Liver (tissue), 9 donors: ENCODE measurements around the gene ABLIM3. TPM values are rescaled to one million over a fixed set of nuclear protein-coding genes. Genes with fewer than 3 reads are reported as not detected.

ENCODE experiments used
- DNase-seq: peaks from one replicate; pipeline ENCODE4 v3.0.0-alpha.2; 2017; ENCODE audit warnings: low spot score
- H3K27ac ChIP-seq, 2 donors: one replicate each; pipeline ENCODE4 v1.7.0; 2013; ENCODE audit warnings: inconsistent platforms in 2 of 2, low read length in 2 of 2, control low read depth in 1 of 2, low read depth in 1 of 2, mild to moderate bottlenecking in 1 of 2
- H3K27me3 ChIP-seq, 4 donors: one replicate each; pipeline versions ENCODE4 v1.6.1 to v1.7.0; 2013; ENCODE audit warnings: low read length in 3 of 4, inconsistent platforms in 1 of 4, mild to moderate bottlenecking in 1 of 4, moderate library complexity in 1 of 4; ENCODE audit not compliant: control insufficient read depth in 4 of 4, insufficient read depth in 4 of 4
- H3K36me3 ChIP-seq, 4 donors: one replicate each; pipeline versions ENCODE4 v1.6.1 to v1.7.0; 2013; ENCODE audit warnings: low read length in 3 of 4, mild to moderate bottlenecking in 3 of 4, low read depth in 1 of 4, moderate library complexity in 1 of 4; ENCODE audit not compliant: control insufficient read depth in 4 of 4, insufficient read depth in 3 of 4
- H3K4me1 ChIP-seq, 4 donors: one replicate each; pipeline versions ENCODE4 v1.6.1 to v1.7.0; 2013; ENCODE audit warnings: low read length in 3 of 4, mild to moderate bottlenecking in 3 of 4, moderate library complexity in 1 of 4; ENCODE audit not compliant: control insufficient read depth in 4 of 4, insufficient read depth in 4 of 4
- H3K4me3 ChIP-seq, 3 donors: one replicate each; pipeline versions ENCODE4 v1.6.1 to v1.7.0; 2013; ENCODE audit warnings: low read length in 3 of 3, control low read depth in 1 of 3, low read depth in 1 of 3, mild to moderate bottlenecking in 1 of 3
- H3K9ac ChIP-seq, 2 donors: one replicate each; pipeline ENCODE4 v1.7.0; 2013; ENCODE audit warnings: low read length in 2 of 2, mild to moderate bottlenecking in 2 of 2, moderate library complexity in 2 of 2, control low read depth in 1 of 2, low read depth in 1 of 2
- H3K9me3 ChIP-seq, 4 donors: one replicate each; pipeline versions ENCODE4 v1.6.1 to v1.7.0; 2013; ENCODE audit warnings: low read length in 3 of 4; ENCODE audit not compliant: control insufficient read depth in 4 of 4
- EGR1 ChIP-seq, 2 donors: IDR thresholded peaks; 2 replicates each; pipeline ENCODE4 v1.6.1; 2016 to 2018; ENCODE audit warnings: antibody characterized with exemption in 2 of 2, low read depth in 2 of 2
- FOXA1 ChIP-seq: IDR thresholded peaks from 2 replicates; pipeline ENCODE4 v1.6.1; 2016; ENCODE audit warnings: antibody characterized with exemption
- FOXA2 ChIP-seq: IDR thresholded peaks from 2 replicates; pipeline ENCODE4 v1.6.1; 2016; ENCODE audit warnings: antibody characterized with exemption
- GABPA ChIP-seq, 2 donors: IDR thresholded peaks in 1 of 2; conservative IDR thresholded peaks in 1 of 2; 2 replicates each; pipeline ENCODE4 v1.6.1; 2016; ENCODE audit warnings: antibody characterized with exemption in 2 of 2, mild to moderate bottlenecking in 1 of 2, moderate library complexity in 1 of 2
- HNF4A ChIP-seq, 2 donors: conservative IDR thresholded peaks; 2 replicates each; pipeline ENCODE4 v1.6.1; 2016; ENCODE audit warnings: antibody characterized with exemption in 2 of 2, mild to moderate bottlenecking in 2 of 2
- HNF4G ChIP-seq: IDR thresholded peaks from 2 replicates; pipeline ENCODE4 v1.6.1; 2016; ENCODE audit warnings: antibody characterized with exemption
- JUND ChIP-seq, 2 donors: IDR thresholded peaks; 2 replicates each; pipeline ENCODE4 v1.6.1; 2016; ENCODE audit warnings: antibody characterized with exemption in 2 of 2
- NR2F2 ChIP-seq: IDR thresholded peaks from 2 replicates; pipeline ENCODE4 v1.6.1; 2016; ENCODE audit warnings: antibody characterized with exemption
- RAD21 ChIP-seq, 2 donors: IDR thresholded peaks; 2 replicates each; pipeline ENCODE4 v1.6.1; 2016; ENCODE audit warnings: antibody characterized with exemption in 2 of 2, mild to moderate bottlenecking in 2 of 2
- RXRA ChIP-seq, 2 donors: IDR thresholded peaks; 2 replicates each; pipeline ENCODE4 v1.6.1; 2017 to 2018; ENCODE audit warnings: antibody characterized with exemption in 2 of 2, mild to moderate bottlenecking in 1 of 2
- SP1 ChIP-seq: IDR thresholded peaks from 2 replicates; pipeline ENCODE4 v1.6.1; 2018; ENCODE audit warnings: antibody characterized with exemption, mild to moderate bottlenecking
- TAF1 ChIP-seq: conservative IDR thresholded peaks from 2 replicates; pipeline ENCODE4 v1.6.1; 2016; ENCODE audit warnings: antibody characterized with exemption, mild to moderate bottlenecking
- YY1 ChIP-seq: IDR thresholded peaks from 2 replicates; pipeline ENCODE4 v1.6.1; 2016; ENCODE audit warnings: antibody characterized with exemption, mild to moderate bottlenecking
- ZBTB33 ChIP-seq: IDR thresholded peaks from 2 replicates; pipeline ENCODE4 v1.6.1; 2016; ENCODE audit warnings: antibody characterized with exemption
- WGBS: extraction: QIAGEN DNeasy Blood & Tissue Kit; methylation state at CpG from one replicate; pipeline ENCODE4 v1.1.7; 2013; 5-methylcytosine and 5-hydroxymethylcytosine counted together
- polyA plus RNA-seq, 2 donors: library from polyadenylated mRNA; stranded (reverse) in 1 of 2; unstranded in 1 of 2; fragments of 200-250 nt in 1 of 2; fragments of >200 nt in 1 of 2; fragmentation: Nextera tagmentation in 1 of 2; extraction: Ambion mirVana in 1 of 2; gene quantifications; one replicate each; pipeline versions ENCODE4 v1.2.1 to v1.2.3, GENCODE V29; 2013 to 2015
- total RNA-seq, 2 donors: library from RNA; depleted of rRNA; stranded (reverse); fragments of >200 nt; gene quantifications; one replicate each; pipeline ENCODE4 v1.2.3, GENCODE V29; 2014
- TF ChIP-seq, protein P1 (sequence below): fragments of 150-350 bp; IDR thresholded peaks from 2 replicates; pipeline ENCODE4 v1.5.1; 2017; ENCODE audit warnings: improper control_type of control experiment, low read depth, low read length; ENCODE audit not compliant: missing input control
- TF ChIP-seq, protein P2 (sequence below): IDR thresholded peaks from 2 replicates; pipeline ENCODE4 v1.6.1; 2016; ENCODE audit warnings: antibody characterized with exemption
- TF ChIP-seq, protein P3 (sequence below): IDR thresholded peaks from 2 replicates; pipeline ENCODE4 v1.6.1; 2016; ENCODE audit warnings: antibody characterized with exemption
- TF ChIP-seq, protein P4 (sequence below): IDR thresholded peaks from 2 replicates; pipeline ENCODE4 v1.6.1; 2016; ENCODE audit warnings: antibody characterized with exemption, mild to moderate bottlenecking
- donor health status: healthy.
- donor health status: healthy.
- donor health status: healthy.
- donor health status: healthy.
- donor health status: healthy.

Gene ABLIM3
- total and polyA plus RNA-seq, 4 donors, result 6.8 to 131 (median 43.1) TPM

DNA sequence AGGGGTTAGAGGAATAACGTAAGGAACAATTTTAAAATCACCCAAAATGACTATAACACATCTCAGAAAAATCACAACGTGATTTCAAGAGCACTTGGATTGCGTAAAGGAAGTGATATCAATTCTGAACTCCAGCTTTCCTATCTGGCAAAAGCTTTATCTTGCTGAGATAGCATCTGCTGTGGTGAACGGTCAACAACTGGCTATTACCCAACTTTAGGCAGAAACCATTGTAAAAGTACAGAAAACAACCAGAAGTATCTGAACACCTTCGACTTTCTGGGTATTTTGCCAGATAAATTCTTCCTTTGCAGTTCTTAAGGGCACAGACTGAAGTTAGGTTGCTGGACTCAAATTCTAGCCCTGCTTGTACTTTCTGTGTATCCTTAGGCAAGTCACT, 9.2 kb downstream of the ABLIM3 start:
- TF ChIP-seq SP1 (no peak), FOXA1 (no peak), HNF4A (conservative IDR thresholded peaks at IDR 0.05) (peak in 1 of 2 donors; percentile 40), NR2F2 (peak; percentile 82), TAF1 (no peak), RAD21 (IDR thresholded peaks at IDR 0.05) (no peak), FOXA2 (peak; percentile 51), EGR1 (IDR thresholded peaks at IDR 0.05; ENCODE audit: low read depth in 2 of 2) (no peak), ZBTB33 (no peak), JUND (IDR thresholded peaks at IDR 0.05) (peak in 1 of 2 donors; percentile 13), RXRA (IDR thresholded peaks at IDR 0.05) (peak; percentile 36 to 65), HNF4G (no peak), YY1 (peak; percentile 23), GABPA (IDR thresholded peaks at IDR 0.05 in 1 of 2, conservative IDR thresholded peaks at IDR 0.05 in 1 of 2) (peak; percentile 30 to 72)
- TF ChIP-seq, protein P1, sequence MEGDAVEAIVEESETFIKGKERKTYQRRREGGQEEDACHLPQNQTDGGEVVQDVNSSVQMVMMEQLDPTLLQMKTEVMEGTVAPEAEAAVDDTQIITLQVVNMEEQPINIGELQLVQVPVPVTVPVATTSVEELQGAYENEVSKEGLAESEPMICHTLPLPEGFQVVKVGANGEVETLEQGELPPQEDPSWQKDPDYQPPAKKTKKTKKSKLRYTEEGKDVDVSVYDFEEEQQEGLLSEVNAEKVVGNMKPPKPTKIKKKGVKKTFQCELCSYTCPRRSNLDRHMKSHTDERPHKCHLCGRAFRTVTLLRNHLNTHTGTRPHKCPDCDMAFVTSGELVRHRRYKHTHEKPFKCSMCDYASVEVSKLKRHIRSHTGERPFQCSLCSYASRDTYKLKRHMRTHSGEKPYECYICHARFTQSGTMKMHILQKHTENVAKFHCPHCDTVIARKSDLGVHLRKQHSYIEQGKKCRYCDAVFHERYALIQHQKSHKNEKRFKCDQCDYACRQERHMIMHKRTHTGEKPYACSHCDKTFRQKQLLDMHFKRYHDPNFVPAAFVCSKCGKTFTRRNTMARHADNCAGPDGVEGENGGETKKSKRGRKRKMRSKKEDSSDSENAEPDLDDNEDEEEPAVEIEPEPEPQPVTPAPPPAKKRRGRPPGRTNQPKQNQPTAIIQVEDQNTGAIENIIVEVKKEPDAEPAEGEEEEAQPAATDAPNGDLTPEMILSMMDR, result no peak
- TF ChIP-seq, protein P2, sequence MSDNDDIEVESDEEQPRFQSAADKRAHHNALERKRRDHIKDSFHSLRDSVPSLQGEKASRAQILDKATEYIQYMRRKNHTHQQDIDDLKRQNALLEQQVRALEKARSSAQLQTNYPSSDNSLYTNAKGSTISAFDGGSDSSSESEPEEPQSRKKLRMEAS, result peak; percentile 11
- TF ChIP-seq, protein P3, sequence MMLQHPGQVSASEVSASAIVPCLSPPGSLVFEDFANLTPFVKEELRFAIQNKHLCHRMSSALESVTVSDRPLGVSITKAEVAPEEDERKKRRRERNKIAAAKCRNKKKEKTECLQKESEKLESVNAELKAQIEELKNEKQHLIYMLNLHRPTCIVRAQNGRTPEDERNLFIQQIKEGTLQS, result no peak
- TF ChIP-seq, protein P4, sequence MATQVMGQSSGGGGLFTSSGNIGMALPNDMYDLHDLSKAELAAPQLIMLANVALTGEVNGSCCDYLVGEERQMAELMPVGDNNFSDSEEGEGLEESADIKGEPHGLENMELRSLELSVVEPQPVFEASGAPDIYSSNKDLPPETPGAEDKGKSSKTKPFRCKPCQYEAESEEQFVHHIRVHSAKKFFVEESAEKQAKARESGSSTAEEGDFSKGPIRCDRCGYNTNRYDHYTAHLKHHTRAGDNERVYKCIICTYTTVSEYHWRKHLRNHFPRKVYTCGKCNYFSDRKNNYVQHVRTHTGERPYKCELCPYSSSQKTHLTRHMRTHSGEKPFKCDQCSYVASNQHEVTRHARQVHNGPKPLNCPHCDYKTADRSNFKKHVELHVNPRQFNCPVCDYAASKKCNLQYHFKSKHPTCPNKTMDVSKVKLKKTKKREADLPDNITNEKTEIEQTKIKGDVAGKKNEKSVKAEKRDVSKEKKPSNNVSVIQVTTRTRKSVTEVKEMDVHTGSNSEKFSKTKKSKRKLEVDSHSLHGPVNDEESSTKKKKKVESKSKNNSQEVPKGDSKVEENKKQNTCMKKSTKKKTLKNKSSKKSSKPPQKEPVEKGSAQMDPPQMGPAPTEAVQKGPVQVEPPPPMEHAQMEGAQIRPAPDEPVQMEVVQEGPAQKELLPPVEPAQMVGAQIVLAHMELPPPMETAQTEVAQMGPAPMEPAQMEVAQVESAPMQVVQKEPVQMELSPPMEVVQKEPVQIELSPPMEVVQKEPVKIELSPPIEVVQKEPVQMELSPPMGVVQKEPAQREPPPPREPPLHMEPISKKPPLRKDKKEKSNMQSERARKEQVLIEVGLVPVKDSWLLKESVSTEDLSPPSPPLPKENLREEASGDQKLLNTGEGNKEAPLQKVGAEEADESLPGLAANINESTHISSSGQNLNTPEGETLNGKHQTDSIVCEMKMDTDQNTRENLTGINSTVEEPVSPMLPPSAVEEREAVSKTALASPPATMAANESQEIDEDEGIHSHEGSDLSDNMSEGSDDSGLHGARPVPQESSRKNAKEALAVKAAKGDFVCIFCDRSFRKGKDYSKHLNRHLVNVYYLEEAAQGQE, result no peak
- 10% methylated on average over 5 of the region's 5 CpGs for WGBS
- DNase-seq, result no peak
- H3K9me3 ChIP-seq, result no peaks in the 10 kb centered on the region
- peak overlapping the region; percentile 52 to 59 for H3K9ac ChIP-seq
- H3K4me3 ChIP-seq, result no peak overlapping the region
- H3K27ac ChIP-seq, result peak overlapping the region; percentile 89 to 96
- H3K27me3 ChIP-seq, result no peaks in the 10 kb centered on the region
- H3K4me1 ChIP-seq, result peaks cover 8 to 71% (median 29%) of the 10 kb centered on the region in 4 donors
- no peaks in the 10 kb centered on the region for H3K36me3 ChIP-seq
